Ectodermal cell (in vitro differentiated cells): Measurements from ENCODE around the gene MGAM2.

Experiments
- H3K27ac ChIP-seq: 2 replicates; pipeline ENCODE4 v1.7.0; 2013; ENCODE audit warnings: mild to moderate bottlenecking, low read depth, low read length; ENCODE audit not compliant: insufficient read depth, poor library complexity, severe bottlenecking
- H3K27me3 ChIP-seq: 2 replicates; pipeline ENCODE4 v1.7.0; 2013; ENCODE audit warnings: mild to moderate bottlenecking, low read length; ENCODE audit not compliant: insufficient read depth, control insufficient read depth, poor library complexity, severe bottlenecking
- H3K36me3 ChIP-seq: one replicate; pipeline ENCODE4 v1.7.0; 2013; ENCODE audit warnings: low read length; ENCODE audit not compliant: control insufficient read depth, insufficient read depth
- H3K4me1 ChIP-seq: one replicate; pipeline ENCODE4 v1.7.0; 2013; ENCODE audit warnings: low read length; ENCODE audit not compliant: control insufficient read depth, insufficient read depth
- H3K4me3 ChIP-seq: 2 replicates; pipeline ENCODE4 v1.7.0; 2013; ENCODE audit warnings: low read depth, low read length, control low read depth; ENCODE audit not compliant: insufficient read depth
- H3K9me3 ChIP-seq: 2 replicates; pipeline ENCODE4 v1.7.0; 2013; ENCODE audit warnings: mild to moderate bottlenecking, low read length, moderate library complexity; ENCODE audit not compliant: control insufficient read depth
- WGBS, 2 experiments: methylation state at CpG; one replicate each; pipeline ENCODE4 v1.1.7; 2013; ENCODE audit warnings: missing lambda C conversion rate in 2 of 2; 5-methylcytosine and 5-hydroxymethylcytosine counted together

The MGAM2 gene

GRCh38 chr7:142172932-142173331 is 61.4 kb downstream of the MGAM2 start:
- H3K4me1 ChIP-seq: no peaks in the 10 kb centered on the region
- no peaks in the 10 kb centered on the region for H3K27me3 ChIP-seq
- no peaks in the 10 kb centered on the region for H3K9me3 ChIP-seq
- no peaks in the 10 kb centered on the region for H3K36me3 ChIP-seq
- whole genome bisulfite sequencing, 2 experiments: 89 to 91% methylated on average over 4 of the region's 4 CpGs
- H3K4me3 ChIP-seq: no peak overlapping the region
- no peak overlapping the region for H3K27ac ChIP-seq

- Histone ChIP-seq H3K4me1 (no peaks in the 10 kb centered on the region), H3K9me3 (no peaks in the 10 kb centered on the region), H3K4me3 (no peak overlapping the region), H3K36me3 (no peaks in the 10 kb centered on the region), H3K27ac (no peak overlapping the region), H3K27me3 (no peaks in the 10 kb centered on the region)
- 95 to 96% methylated on average over 2 of the region's 2 CpGs for WGBS, 2 experiments
These were observed 62.9 kb downstream of the MGAM2 start for GRCh38 chr7:142174441-142174840.

GRCh38 chr7:142175594-142175993 is 64.1 kb downstream of the MGAM2 start:
- Histone ChIP-seq H3K27ac (no peak overlapping the region), H3K27me3 (no peaks in the 10 kb centered on the region), H3K9me3 (no peaks in the 10 kb centered on the region), H3K4me3 (no peak overlapping the region), H3K4me1 (no peaks in the 10 kb centered on the region), H3K36me3 (no peaks in the 10 kb centered on the region)
- WGBS, 2 experiments: 83 to 93% methylated on average over 3 of the region's 3 CpGs

GRCh38 chr7:142176901-142177300 is 65.4 kb downstream of the MGAM2 start:
- 92 to 98% methylated on average over 1 of the region's 1 CpG for WGBS, 2 experiments
- H3K27me3 ChIP-seq: no peaks in the 10 kb centered on the region
- no peak overlapping the region for H3K27ac ChIP-seq
- no peaks in the 10 kb centered on the region for H3K9me3 ChIP-seq
- H3K36me3 ChIP-seq: no peaks in the 10 kb centered on the region
- H3K4me3 ChIP-seq: no peak overlapping the region
- H3K4me1 ChIP-seq: no peaks in the 10 kb centered on the region

DNA sequence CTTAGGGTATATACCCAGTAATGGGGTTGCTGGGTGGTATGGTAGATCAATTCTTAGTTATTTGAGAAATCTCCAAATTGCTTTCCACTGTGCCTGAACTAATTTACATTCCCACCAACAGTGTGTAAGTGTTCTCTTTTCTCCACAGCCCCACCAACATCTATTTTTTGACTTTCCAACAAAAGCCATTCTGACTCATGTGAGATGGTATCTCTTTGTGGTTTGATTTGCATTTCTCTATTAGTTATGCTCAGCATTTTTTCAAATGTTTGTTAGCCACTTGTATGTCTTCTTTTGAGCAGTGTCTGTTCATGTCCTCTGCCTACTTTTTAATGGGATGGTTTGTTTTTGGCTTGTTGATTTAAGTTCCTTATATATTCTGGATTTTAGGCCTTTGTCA is 66.4 kb downstream of the MGAM2 start:
- Histone ChIP-seq H3K36me3 (no peaks in the 10 kb centered on the region), H3K4me3 (no peak overlapping the region), H3K27ac (no peak overlapping the region), H3K9me3 (no peaks in the 10 kb centered on the region), H3K27me3 (no peaks in the 10 kb centered on the region), H3K4me1 (no peaks in the 10 kb centered on the region)

- no peaks in the 10 kb centered on the region for H3K4me1 ChIP-seq
- no peaks in the 10 kb centered on the region for H3K36me3 ChIP-seq
- WGBS, 2 experiments: 94 to 100% methylated on average over 1 of the region's 1 CpG
- H3K9me3 ChIP-seq: no peaks in the 10 kb centered on the region
- H3K4me3 ChIP-seq: no peak overlapping the region
- H3K27me3 ChIP-seq: no peaks in the 10 kb centered on the region
- H3K27ac ChIP-seq: no peak overlapping the region
These were observed 68.9 kb downstream of the MGAM2 start for GRCh38 chr7:142180426-142180825.

DNA sequence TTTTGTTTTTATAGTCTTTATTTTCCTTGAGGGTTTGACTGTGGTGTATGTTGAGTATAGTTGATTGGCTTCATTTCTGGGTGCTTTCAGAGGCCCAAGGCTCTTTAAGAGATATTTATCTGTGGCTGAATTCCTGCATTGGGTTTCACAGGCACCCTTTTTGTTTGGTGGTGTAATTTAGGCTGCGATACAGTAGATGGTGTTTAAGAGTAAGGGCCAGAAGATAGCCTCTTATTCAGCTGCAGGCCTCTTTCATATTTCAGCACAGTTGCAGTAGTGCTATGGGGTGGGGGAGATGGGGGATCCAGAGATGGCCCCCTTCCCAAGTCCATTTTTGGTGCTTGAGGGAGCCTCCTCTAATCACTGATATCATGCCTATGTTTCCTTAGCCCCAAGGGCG is 69.7 kb downstream of the MGAM2 start:
- 90 to 97% methylated on average over 2 of the region's 2 CpGs for WGBS, 2 experiments

DNA sequence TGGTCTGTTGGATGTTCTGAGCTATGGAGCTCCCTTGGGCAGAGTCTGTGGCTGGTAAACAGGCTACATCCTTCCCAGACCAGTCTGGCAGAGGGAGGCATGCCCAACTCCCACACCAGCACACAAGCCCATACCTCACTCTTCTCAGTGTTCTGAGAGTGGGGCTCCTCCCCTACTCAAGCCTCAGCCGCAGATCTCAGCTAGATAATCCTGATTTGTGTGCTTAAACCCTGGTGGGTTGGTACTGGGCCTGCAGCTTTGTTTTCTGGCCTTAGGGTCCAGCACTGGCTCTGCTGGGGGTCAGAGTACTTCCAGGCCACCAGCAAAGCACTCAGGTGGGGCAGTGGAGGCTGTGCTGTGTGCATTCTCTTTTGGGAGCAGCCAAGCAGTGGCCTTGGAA is 70.4 kb downstream of the MGAM2 start:
- no peaks in the 10 kb centered on the region for H3K9me3 ChIP-seq
- H3K27me3 ChIP-seq: no peaks in the 10 kb centered on the region
- H3K36me3 ChIP-seq: no peaks in the 10 kb centered on the region
- no peak overlapping the region for H3K4me3 ChIP-seq
- no peak overlapping the region for H3K27ac ChIP-seq
- H3K4me1 ChIP-seq: no peaks in the 10 kb centered on the region
- 70 to 75% methylated on average over 1 of the region's 1 CpG for WGBS, 2 experiments

More for the DNA sequence above, 69.7 kb downstream of the MGAM2 start:
- Histone ChIP-seq H3K27me3 (no peaks in the 10 kb centered on the region), H3K4me3 (no peak overlapping the region), H3K27ac (no peak overlapping the region), H3K9me3 (no peaks in the 10 kb centered on the region), H3K4me1 (no peaks in the 10 kb centered on the region), H3K36me3 (no peaks in the 10 kb centered on the region)

- WGBS, 2 experiments: 87 to 92% methylated on average over 3 of the region's 3 CpGs
- no peaks in the 10 kb centered on the region for H3K4me1 ChIP-seq
- H3K27me3 ChIP-seq: no peaks in the 10 kb centered on the region
- H3K27ac ChIP-seq: no peak overlapping the region
- H3K36me3 ChIP-seq: no peaks in the 10 kb centered on the region
- no peaks in the 10 kb centered on the region for H3K9me3 ChIP-seq
- no peak overlapping the region for H3K4me3 ChIP-seq
These were observed 73.6 kb downstream of the MGAM2 start for GRCh38 chr7:142185069-142185468.

GRCh38 chr7:142185801-142186200 is 74.3 kb downstream of the MGAM2 start:
- Histone ChIP-seq H3K9me3 (no peaks in the 10 kb centered on the region), H3K4me3 (no peak overlapping the region), H3K36me3 (no peaks in the 10 kb centered on the region), H3K27ac (no peak overlapping the region), H3K27me3 (no peaks in the 10 kb centered on the region), H3K4me1 (no peaks in the 10 kb centered on the region)
- 87 to 90% methylated on average over 5 of the region's 5 CpGs for WGBS, 2 experiments

GRCh38 chr7:142188154-142188553 is 76.6 kb downstream of the MGAM2 start:
- Histone ChIP-seq H3K9me3 (no peaks in the 10 kb centered on the region), H3K36me3 (no peaks in the 10 kb centered on the region), H3K4me3 (no peak overlapping the region), H3K27me3 (no peaks in the 10 kb centered on the region), H3K27ac (no peak overlapping the region), H3K4me1 (no peaks in the 10 kb centered on the region)
- 84 to 85% methylated on average over 2 of the region's 2 CpGs for WGBS, 2 experiments
